Renal cortex interstitium (tissue), 11 donors: Measurements from ENCODE around the gene SPTBN5. TPM values are rescaled to one million over a fixed set of nuclear protein-coding genes. Genes with fewer than 3 reads are reported as not detected.

Source experiments
- DNase-seq, 11 donors: peaks; one replicate each; pipeline ENCODE4 v3.0.0-alpha.2; 2013; ENCODE audit warnings: low read depth in 9 of 11, low spot score in 4 of 11; ENCODE audit errors: extremely low read depth in 1 of 11
- polyA plus RNA-seq, 3 donors: library from polyadenylated mRNA; unstranded; fragments of 120-200 nt; gene quantifications; one replicate each; pipeline ENCODE4 v1.2.1, GENCODE V29; 2013; ENCODE audit not compliant: insufficient read length in 3 of 3

SPTBN5 gene
- polyA plus RNA-seq, 3 donors, result 1.4 to 3.7 (median 3.3) TPM

DNA sequence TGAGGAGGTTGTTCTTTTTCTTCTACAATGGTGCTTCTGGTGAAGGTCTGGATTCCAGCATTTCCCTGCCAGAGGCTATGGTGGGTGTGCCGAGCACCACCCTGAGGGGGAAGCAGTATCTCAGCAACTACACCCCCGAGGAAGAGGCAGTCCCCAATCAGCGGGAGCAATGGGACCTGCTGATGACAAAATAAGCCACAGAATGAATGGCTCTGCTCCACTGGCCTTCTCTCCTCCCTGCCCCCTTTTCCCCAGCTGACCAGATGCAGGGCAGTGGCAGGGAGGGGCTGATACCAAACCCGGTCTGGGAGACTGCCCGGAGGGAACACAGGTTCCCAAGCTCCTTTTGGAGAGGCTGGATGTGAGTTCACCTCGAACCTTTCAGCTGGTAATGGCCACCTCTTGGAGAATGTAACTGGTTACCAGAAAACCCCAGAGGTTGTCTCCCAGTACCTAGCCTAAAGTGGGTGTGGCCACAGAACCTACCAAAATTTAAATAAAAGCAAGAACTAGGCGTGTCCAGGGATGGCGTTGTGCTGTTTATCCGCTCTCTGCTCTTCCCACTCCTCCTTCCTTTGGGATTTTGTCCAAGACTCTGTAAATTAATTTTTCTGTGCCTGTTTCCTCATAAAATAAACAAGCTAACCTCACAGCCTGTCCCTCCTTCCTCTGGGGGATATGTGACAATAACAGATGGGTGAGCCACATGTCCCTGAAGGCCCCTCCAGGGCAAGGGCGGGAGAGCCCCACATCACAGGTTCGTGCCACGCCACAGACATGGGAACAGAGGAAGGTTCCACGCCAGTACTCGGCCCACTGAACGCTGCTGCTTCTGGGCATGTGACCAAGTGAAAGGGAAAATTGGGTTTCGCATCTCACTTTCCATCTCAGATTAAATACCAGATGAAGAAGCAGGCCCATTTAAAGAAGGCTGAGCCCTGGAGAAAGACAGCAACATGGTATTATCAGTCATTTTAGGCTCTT, 35.1 kb upstream of the SPTBN5 start:
- DNase-seq, result no peak

DNA sequence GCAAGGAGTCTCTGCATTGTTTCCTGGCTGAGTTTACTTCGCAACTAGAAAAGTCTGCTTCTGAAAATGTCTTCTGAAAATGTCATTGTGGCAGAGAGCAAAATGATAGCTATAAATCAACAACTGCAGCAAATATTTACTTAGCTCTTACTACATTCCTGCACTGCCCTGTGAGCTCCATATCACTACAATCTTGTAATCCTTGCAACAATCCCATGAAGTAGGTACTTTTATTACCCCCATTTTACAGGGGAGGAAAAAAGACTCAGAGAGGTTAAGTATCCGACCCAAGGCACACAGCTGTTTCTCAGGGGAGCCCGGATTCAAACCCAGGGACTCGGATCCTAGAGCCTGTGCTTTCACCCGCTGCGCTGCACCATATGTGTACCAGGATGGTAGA, 34.2 kb upstream of the SPTBN5 start:
- no peak for DNase-seq

DNA sequence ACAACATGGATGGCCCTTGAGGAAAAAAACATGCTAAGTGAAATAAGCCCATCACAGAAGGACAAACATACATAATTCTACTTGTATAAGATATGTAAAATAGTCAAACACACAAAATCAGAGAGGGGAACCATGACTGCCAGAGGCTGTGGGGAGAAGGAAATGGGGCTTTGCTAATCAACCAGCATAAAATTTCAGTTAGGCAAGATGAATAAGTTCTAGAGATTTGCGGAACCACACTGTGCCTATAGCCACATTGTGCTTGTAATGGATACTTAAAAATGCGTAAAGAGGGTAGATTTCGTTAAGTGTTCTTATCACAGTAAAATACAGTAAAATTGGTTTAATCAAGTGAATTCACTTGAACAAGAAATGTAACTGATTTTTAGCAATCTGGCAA, 33.7 kb upstream of the SPTBN5 start:
- no peak for DNase-seq

DNA sequence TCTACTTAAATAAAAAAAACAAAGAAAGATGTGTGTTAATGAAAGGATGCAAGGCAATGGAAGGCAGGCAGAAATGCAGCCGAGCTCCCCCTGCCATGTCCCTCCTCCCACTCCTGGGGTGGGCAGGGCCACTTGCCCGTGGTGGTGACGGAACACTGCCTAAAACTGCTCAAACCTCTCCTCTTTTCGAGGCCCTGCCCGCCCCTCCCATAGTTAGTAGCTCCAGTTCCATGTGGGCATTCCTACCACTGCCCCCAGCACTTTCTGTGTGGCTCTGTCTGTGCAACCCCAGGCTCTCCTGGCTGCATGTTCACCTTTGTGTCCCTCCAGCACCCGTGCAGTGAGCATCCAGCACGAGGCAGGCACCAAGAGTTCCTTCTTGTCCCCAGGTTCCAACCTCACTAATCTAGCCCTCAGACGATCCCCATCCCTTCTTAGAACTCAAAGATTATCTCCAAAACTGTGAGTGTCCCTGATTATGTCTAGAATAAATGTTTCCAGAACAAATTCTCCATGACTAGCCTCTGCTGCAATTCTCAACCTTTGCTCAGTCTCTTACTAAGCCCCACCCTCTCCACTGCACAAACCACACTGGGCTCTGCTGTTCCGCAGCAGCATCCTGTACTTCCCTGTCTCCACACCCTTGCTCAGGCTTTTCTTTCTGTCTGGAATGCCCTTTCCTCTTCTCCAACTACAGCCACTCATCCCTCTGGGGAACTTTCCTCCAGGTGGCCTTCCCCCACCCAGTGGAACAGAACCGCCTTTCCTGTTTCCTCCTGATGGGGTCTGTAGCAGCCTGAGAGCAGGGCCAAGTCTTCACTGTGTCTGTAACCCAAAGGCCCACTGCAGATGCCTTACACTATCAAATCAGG, 32.6 kb upstream of the SPTBN5 start:
- no peak for DNase-seq

DNA sequence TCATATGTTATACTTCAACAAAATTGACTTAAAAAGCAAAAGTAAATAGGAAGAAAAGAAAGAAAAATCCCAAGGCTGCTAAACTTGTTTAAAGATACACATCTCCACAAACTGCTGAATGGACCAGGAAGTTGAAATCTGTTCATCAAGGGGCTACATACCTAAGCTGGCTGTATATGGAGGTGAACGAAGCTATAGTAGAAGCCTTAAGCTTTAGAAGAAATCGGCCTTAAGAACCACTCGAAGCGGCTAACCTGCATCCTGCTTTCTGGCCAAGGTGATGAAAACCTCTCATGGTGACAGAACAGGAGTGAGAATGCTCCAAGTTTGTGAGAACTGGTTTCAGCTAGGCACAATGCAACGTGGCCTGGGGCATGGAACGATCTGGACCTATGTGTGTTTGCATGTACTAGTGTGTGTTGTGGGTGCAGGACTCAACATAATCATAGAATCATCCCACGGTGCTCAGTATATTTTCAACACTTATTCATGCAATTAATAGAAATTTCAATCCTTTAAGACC, 31.3 kb upstream of the SPTBN5 start:
- DNase-seq, result no peak

DNA sequence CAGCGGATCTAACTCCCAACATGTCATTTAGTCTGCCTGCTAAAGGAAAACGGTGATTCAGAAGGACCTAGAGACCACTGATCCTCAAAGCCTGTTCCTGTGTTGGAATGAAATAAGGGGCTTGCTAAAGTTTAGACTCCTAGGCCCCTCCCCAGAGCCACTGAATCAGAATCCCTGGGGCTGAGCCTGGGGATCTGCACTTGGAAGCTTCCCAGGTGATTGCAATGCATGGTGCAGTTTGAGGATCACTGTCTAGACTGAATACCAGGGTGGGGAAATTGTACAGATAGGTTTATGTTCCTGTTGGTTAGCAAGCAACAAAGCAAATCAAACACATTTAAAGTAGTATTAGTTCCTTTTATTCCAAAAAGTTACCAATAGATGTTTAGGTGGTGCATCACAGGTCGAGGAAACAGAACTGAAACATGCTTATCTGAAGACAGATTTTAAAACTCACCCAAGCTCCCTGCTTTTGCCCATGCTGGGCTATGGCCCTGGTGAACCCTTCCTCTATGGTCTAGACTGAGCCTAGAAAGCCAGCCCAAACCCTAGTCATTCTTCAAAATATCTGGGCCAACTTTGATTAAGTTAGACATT, 29.6 kb upstream of the SPTBN5 start:
- no peak for DNase-seq

DNA sequence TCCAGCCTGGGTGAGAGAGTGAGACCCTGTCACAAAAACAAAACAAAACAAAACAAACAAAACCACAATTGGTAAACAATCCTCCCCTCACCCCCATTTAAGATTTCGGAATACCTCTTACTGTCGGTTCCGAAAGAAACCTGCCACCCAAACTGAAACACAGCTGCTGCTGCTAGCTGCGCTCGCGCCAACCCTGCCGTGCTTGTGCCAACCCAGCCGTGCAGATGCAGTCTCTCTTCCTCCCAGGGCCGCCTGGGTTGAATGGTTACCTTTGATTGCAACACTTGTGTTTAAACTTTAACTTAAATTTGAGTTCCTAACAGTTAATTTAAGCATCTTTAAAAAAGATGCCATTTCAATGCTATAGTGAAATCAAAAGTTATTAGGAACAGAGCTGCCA, 28.5 kb upstream of the SPTBN5 start:
- DNase-seq, result no peak

DNA sequence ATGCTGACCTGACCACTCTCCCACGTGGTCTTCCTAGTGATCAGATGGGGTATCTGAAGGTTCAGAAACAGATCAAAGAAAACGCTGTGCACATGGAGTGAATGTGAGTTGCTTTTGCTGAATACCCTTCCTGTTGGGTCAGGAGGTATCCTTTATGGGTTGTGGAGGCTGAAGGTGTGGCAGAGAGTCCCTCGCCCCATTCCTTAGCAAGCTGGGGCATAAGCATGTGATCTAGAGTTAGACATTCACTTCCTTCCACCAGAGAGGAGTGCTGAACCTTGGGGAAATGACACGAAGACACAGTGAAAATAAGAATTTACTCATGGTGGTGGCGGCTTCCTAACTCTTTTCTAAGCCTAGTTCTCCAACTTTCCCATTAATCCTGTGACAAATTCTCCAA, 27.8 kb upstream of the SPTBN5 start:
- no peak for DNase-seq

DNA sequence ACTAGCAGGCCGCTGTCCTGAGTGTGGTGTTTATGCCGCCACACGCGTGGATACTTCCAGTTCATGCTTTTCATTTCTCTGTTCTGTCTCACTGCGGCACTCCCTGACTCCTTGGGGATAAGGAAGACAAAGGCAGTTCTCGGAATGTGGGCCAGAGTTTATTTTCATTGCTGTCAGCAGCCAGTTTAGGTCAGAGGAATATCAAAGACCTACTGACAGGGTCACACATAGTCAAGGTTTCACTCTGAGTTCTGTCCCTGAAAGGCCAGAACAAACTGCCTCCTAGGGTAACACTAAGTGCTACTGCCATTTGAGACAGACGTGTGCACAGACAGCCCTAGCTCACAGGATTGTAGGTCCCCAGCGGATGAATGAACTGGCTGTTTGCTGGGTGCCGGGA, 27.3 kb upstream of the SPTBN5 start:
- no peak for DNase-seq

DNA sequence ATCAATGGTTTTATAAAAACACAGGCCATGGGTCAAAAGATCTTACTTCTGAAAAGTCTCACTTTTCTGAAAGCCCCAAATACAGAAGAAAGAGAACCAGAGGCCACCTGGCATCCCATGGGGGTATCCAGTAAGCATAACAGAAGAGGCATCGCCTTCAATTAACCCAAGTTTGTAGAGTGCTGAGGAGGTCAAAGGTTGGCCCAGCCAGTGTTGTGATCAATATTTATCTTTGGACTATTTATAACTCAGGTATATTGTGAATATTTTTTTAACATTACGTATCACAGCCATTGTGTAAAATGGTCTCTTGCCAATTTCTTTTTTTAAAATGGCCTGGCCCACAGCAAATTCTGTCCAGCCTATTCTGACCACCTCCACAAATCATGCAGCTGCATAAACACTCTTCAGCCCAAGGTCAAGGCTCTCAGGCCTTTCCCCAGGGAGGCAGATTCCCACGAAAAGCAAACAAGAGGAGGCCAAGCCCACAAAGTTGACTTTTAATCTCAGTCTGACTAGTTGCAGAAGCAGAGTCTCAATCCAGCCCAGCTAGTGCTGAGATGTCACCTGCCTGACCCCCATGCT, 26.2 kb upstream of the SPTBN5 start:
- DNase-seq, result no peak

DNA sequence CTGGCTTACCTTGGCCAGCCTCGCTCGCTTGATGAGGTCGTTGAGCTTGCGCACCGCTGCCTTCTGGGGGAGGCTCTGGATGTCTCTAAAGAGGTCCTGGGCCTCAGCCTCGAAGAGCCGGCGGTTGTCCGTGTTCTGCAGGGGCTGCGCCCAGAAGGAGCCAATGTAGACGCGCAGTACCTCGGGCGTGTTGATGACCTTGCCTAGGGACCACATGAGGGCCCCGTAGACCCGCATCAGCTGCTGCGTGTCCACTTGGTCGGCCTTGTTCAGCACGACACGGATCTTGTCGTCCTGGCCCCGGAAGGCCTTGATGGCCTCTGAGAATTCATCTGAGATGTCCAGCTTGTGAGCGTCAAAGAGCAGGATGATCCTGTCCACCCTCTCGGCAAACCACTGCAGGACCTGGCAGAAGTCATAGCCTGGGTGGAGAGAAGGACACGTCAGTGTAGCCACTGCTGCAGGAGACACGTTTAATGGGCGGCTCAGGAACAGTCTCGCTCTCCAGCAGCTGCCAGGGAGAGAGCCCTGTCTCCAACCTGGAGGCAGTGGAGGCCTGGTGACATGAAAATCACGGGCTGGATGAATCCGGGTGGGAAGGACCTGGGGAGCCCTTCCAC, 25.5 kb upstream of the SPTBN5 start:
- no peak for DNase-seq

DNA sequence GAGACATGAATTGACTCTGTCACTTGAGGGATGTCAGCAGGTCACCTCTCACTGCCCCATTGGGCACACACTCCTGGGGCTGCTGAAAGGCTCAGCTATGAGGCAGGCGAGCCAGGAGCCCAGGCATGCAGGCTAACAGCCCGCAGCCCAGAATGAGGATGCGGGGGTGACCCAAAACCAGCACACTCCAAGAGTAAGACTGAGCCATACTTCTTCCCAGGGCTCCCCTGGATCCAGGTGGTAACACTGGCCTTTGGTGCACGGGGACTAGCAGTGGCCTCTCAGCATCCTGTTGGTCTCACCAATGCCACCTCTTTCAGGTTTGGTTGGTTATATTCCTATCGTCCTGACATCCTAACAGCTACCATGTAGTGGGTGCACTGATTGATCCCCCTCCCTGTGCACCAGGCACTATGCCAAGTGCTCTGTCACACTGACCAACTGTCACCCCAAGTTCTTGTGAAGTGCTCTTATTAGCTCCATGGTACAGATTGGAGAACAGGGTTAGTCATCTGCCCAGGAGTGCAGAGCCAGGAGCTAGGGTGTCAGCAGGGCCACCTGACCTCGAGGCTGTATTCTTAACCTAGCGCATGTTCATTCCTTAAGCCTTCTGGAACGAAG, 24.8 kb upstream of the SPTBN5 start:
- no peak for DNase-seq

DNA sequence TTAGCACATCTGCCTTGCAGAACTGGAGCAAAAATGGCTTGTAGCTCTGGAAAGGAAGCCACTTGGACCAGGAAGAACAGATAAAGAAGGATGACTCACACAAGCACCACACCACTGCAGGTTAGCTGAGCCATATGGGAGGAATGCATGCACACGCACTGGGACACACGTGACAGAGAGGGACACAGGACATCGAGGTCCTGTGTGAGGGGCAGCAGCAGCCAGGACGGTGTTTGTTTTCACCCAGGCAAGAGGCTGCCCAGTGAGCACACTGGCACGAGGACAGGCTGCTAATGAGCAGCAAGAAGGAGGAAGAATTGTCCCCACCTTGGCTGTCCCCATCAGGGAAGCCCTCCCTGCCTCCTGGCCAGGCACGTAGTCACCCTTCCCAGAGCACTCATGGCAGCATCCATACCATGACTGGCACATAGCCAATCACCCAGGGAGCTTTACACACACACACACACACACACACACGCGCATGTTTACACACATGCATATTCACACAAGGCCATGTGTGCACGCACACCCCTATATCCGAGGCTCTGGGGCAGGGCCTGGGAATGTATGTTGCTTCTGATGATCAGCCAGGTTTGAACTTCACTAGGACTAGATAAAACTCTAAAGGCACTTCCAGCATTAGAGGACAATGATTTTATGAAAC, 24.0 kb upstream of the SPTBN5 start:
- DNase-seq, result no peak

DNA sequence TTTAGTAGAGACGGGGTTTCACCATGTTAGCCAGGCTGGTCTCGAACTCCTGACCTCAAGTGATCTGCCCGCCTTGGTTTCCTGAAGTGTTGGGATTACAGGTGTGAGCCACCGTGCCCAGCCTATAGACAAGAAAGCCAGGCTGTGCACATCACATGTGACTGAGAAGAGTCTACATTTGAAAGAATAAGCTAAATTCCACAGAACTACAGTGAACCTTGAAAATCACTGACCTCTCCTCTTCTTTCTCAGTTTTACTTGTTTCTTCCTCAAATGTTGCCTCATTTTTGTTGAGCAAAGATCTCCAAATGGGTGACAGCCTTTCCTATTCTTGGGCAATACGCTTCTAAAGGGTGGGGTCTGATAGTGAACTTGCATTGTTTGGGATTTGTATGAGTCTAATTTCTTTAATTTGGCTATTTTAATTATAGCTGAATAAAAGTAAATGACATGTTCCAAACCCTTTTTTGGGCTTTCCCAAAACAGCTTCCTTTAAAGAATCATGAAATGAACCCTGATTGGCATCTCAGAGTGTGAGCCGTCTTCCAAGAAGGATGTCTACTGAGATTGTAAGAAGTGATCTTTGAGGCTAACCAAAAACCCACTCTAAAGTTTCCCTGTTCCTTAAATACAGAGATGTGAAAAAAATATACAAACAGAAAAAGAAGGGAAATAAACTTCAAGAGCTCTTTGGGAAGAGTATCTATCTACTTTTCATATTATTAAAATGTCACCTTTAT, 21.6 kb upstream of the SPTBN5 start:
- no peak for DNase-seq

DNA sequence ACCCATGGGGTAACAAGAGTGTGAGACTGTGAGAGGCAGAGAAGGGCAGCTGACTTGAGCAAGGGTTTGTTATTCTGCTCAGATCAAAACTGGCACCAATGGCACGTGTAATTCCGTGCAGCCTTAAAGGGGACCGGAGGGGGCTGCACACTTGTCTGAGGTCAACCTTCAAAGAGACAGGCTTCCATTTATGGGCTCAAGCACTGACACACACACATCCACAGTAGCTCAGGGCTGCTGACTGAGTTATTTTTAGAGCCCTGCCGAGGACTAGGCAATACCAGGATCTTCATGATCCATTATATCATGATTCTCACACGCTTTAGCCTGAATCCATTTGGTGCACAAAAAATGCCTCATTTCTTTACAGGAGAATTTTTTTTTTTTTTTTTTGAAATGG, 20.6 kb upstream of the SPTBN5 start:
- no peak for DNase-seq

DNA sequence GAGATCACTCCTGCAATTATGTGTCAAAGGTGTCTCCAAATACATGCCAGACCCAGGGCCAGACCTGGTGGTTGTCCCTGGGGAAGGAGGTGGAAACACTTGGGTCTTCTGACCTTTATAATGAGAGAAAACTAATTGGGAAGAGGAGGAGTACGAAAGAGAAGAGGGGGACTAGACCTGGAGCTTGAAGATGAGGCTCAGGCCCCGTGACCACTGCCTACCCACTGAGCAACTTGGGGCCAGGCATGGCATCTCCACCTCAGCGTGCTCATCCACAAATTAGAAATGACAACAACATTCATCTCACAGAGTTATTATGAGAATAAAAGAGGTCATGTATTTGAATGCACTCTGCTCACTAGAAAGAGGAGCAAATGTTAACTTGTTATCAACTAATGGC, 19.4 kb upstream of the SPTBN5 start:
- no peak for DNase-seq

DNA sequence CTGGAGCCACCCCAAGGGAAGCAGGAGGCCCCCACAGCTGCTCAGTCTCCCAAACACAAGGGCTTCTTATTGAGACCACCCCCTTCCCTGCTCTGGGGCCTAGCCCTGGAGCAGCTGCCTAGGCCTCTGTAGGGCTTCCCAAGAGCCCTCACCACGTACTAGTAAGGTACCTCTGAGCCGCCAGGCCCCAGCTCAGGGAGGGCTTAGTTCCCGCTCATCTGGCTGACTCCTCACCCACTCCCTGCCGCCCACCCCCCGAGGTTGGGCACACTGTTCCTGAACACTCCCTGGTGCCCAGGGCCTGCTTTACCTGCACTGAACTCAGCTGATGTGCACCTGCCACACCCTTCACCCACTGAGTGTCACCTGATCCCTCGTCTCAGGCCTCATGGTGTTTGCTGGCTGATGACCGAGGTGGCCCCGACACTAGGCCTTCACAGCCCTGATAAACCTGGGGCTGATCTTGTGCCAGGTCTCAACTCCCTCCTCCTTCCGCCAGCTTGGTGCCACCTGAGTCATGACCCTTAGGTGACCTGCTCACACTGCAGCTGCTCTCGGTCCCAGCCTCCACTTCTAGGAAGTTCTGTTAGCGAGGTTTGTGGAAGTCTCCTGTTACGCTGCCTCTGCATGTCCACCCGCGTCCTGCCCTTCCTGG, 18.0 kb upstream of the SPTBN5 start:
- no peak for DNase-seq
